Middle frontal gyrus (tissue), 1 donor: ENCODE data around the gene CACNA1B.
"Not testable (repeated sequence)": the region's sequence is repeated elsewhere in the genome, so short reads cannot be mapped to it uniquely, and the experiment has no call there.

ENCODE experiments used
- DNase-seq: peaks from one replicate; pipeline ENCODE4 v3.0.0-alpha.2; 2015; ENCODE audit warnings: low spot score; ENCODE audit errors: extremely low spot score

Gene CACNA1B

DNA sequence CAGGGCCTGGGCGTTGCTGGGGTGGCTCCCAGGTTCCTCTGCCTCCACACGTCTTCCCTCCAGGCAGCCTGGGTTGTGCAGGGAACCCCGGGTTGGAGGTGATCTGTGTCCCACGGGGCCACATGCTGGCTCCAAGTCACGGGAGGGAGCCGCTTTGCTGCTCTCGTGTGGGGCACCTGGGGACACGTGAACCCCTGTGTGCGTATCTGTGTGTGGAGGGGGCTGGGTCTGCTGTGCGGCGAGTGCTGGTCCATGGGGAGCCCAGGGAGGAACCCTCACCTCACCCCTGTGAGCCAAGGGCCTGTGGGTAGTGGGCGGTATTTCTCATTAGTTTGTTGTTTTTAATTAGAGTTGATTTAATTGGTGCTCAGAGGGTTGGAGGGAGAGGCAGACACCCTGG lies 7.5 kb downstream of the CACNA1B start:
- not testable (repeated sequence) for DNase-seq

DNA sequence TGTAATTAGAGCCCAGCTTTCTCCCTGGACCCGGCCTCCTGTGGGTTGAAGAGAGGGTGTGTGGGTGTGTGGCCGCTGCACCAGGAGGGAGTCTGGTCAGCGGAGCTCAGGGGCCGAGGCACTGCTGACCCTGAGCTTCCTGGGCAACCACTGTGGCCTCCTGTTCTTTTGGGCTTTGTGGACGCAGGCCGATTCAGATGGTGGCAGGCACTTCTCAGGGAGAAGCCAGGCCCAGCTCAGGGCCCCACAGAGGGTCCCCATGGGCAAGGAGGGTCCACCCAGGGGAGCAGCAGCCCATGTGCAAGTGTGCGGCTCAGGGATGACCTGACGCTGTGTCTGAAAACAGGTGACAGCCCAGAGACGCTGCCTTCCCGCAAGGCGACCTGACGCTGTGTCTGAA lies 11.0 kb downstream of the CACNA1B start:
- not testable (repeated sequence) for DNase-seq

DNA sequence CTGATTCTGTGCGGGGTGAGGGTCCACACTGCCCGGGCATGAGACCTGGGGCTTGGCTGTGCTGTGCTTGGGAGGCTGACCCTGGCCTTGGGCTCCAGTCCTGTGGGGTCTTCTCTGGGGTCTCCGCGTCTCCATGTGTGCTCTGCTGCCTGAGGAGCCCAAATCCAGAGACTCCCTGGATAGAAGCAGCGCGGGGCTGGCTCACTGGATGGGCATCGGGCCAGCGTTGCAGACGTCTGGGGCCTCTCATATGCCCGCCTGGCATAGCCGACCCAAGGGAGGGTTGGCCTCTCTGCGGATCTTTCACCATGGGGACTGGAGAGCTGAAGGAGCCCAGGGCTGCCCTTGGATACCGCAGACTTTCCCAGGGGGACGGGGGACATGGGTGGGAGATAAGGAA lies 12.4 kb downstream of the CACNA1B start:
- DNase-seq, result not testable (repeated sequence)

DNA sequence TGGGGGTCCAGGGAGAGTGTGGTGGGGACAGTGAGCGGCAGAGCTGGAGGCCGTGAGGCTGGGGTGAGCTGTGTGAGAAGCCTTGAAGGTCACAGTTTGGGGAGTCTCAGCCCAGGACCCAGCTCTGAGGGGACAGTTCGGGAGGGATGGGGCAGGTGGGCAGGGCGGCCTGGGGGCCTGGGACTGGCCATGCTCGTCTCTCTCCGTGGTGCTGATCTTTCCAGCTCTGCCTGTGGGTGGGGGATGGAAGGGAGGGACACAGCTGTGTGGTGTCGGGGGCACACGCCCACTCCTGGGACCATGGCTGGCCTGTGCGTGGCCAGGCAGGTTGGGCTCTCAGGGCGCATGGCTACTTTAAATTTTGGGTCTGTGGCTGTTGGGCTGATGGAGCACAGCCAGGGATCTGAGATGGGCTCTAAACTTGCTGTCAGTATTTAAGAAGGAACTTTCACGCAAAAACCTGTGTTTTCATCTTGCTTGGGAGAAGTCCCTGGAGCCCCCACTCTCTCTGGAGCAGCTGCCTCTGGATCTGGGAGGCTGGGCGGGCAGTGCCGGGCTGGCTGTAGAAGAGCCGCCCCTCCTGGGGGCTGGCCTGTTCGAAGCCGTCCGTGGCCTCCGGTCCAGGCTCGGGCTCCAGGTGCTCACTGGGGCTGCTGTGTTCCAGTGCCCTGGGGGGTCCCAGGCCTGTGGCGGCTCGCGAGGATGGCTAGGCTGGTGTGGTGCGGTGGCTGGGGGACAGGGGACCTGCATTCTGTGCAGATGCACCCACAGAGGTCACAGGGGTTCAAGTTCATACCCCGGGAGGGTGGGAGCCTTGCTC lies 13.4 kb downstream of the CACNA1B start:
- not testable (repeated sequence) for DNase-seq

DNA sequence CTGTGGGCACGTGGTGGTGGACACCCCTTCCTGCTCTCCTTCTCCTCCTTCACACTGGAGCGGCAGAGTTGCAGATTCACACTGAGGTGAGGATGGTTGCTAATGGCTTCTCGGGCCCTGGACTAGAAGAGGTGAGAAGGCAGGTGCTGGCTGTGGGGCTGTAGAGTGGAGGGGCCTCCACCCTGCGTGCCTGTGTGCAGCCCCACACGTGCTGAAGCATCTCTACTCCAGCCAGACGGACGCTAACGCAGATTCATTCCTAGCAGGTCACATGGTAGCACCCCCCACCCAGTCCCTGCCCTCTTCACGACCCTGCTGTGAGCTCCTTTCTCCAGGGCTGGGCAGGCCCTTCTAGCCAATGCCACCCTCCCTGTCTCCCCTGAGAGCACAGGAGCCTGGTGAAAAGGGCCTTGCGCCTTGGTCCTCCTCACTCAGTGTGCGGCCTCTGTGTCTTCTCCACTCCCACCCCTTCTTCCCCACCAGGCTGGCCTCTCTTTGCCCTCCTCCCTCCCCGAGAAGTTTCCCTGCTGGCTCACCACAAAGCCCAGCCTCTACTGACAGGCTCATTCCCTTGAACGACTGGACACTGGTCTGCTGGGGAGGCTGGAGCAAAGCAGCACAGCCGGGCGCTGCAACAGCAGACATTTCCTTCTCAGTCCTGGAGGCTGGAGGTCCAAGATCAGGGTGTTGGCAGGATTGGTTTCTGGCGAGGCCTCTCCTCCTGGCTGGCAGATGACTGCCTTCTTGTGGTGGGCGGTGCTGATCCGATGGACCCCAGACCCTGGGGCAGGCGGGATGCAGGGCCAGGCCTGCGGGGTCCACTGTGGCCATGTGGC lies 14.2 kb downstream of the CACNA1B start:
- DNase-seq, result no peak

DNA sequence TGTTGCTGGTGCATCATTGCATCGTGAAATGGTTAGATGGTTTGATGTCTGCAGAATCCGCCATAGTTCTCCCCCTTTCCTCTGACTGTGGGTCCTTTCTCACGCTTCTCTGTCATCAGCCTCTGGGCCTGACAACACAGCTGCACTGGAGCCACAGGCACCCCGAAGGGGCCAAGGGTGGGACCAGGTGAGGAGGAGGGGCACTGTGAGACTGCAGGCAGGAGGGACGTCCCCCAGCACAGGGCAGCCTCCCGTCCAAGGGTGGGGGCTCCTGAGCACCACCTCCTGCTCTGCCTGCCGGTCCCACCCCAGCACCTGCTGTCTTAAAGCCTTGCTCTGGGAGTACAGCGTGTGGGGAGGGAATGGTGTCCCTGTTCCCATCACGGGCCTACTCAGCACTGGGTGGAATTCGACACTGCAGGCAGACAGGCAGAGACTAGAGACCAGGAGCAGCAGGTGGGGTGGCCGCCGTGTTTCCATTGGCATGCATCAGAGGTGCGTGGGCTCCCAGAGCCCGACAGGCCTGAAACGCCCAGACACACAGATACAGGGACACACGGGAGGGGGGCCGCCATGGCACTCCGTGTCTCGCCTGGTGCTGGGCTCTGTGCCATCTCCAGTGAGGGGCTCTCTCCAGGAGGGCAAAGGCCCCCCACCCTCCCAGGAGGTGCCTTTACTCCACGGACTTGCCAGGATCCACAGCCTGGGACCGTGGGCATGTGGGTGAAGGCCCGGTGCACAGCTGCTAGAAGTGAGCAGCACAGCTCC lies 15.0 kb downstream of the CACNA1B start:
- no peak for DNase-seq

DNA sequence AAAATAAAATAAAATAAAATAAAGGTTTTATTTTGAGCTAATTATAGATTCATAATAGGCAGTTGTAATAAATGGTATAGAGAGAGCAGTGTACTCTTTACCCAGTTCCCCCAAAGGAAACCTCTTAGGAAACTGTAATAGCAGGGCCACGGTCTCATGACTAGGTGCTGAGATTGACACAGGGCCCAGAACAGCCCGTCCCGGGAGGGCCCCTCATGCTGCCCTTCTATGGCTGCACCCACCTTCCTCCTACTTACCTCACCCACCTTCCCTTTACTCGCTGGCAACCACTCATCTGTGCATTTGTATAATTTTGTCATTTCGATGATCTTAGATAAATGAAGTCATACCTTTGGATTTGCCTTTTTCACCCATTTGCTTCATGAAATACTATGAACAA lies 16.1 kb downstream of the CACNA1B start:
- DNase-seq, result no peak

DNA sequence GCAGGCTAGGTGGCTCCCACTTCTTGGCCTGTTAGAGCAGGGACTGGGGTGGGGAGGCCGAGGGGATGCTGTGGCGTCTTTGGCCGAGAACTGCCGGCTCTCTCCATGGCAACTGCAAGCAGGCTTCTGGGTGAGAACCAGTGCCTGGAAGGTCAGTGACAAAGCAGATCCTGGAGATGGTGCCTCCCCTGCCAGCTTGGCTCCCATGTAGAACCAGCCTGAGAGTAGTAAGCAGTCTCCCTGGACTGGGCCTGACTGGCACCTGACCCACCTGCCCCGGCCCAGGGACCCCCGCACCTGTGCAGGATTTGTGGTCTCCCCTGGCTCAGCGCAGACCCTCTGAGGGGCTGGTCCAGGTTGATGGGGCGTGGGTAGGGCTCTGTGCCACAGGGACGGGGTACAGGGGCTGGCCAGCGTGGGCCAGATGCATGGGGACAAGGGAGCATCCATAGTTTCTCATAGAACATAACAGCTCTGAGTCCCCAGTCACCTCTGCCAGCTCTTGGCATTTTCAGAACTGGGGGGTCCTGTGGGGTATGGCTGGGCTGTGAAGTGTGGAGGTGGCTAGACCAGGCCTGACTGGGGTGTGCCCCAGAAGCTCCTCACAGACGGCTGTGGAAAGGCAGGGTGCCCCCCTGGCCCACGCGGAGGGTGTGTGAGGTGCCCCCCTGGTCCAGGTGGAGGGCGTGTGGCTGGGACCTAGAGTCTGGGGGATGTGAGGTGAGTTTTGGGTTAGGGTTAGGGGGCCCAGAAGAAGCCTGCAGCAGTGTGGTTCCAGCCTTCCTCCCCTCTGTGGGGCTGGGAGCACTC lies 22.2 kb downstream of the CACNA1B start:
- DNase-seq, result no peak

DNA sequence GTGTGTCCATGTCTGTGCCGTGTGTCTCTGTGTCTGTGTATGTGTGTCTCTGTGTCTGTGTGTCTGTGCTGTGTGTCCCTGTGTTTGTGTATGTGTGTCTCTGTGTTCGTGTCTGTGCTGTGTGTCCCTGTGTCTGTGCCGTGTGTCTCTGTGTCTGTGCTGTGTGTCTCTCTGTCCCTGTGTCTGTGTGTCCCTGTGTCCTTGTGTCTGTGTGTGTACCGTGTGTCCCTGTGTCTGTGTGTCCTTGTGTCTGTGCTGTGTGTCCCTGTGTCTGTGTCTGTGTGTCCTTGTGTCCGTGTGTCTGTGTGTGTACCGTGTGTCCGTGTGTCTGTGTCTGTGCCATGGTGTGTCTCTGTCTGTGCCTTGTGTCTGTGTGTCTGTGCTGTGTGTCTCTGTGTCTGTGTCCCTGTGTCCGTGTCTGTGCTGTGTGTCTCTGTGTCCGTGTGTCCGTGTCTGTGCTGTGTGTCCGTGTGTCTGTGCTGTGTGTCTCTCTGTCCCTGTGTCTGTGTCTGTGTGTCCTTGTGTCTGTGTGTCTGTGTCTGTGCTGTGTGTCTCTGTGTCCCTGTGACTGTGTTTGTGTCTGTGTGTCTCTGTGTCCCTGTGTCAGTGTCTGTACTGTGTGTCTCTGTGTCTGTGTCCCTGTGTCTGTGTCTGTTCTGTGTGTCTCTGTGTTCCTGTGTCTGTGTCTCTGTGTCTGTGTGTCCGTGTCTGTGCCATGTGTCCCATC lies 23.2 kb downstream of the CACNA1B start:
- DNase-seq, result no peak

DNA sequence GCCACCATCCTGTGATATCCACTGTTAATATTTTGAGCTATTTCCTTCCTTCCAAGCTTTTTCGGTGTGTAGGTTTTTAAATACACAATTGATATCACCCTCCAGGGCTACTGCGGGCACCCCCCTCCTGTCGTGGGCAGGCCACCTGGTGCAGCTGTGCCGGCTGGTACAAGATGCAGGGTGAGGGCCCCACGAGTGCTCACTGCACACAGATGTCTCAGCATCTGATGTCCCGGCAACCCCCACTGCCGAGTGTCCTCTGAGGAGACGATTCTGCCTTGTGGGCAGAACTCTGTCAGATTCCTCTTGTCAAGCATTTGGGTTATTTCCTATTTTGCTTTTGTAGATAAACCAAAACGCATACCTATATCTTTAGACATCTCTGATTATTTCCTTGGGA lies 25.1 kb downstream of the CACNA1B start:
- no peak for DNase-seq

DNA sequence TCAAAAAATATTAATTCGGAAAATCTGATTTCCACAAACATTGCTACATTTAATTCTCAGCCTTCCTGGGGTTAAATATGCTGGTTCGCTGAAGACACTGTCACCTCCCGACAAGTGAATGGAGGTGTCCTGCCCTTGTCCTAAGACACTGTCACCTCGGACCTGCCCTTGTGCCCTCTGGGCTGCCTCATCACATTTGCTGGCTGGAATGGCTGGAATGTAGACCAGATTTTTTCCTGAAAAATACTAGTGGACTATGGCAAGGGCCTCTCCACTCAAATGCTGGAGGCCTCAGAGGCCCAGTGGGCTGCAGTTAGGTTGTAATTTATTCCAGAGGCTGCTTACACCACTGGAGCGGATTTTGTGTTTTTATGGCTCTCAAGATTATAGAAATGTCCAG lies 28.2 kb downstream of the CACNA1B start:
- DNase-seq, result no peak

DNA sequence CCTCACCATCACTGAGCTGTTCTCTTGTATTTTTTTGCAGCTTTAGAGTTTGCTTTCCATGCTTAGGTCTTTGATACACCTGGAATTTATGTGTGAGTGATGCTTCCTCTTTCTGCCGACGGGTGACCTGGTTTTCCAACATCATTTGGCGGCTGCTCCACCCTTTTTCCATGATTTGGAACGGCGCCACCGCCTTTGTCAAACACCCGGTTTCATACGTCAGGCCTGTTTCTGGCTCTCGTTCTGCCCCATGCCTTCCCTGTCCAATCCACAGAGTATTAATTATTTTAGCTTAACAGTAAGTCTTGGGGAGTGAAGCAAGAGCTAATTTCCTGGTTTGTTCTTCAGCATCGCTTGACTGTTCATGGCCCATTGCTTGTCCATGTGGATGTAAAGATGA lies 30.2 kb downstream of the CACNA1B start:
- no peak for DNase-seq

DNA sequence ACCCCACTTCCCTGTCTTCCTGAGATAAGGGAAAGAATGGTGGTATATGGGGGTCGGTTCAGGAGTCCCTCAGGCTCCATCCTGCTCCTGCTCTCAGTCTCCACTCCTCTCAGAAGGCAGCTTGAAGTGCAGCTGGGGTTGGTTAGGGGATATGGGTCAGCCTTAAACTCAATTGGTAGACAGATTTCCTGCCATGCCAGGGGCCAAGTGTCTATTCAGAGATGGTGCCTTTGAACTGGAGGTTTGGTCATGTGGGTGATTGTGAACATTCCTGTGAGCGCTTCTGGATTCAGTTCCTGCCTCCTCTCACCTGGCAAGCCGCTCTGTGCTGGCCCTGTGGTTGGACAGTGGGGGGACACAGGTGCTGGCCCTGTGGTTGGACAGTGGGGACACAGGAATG lies 35.1 kb downstream of the CACNA1B start:
- no peak for DNase-seq

DNA sequence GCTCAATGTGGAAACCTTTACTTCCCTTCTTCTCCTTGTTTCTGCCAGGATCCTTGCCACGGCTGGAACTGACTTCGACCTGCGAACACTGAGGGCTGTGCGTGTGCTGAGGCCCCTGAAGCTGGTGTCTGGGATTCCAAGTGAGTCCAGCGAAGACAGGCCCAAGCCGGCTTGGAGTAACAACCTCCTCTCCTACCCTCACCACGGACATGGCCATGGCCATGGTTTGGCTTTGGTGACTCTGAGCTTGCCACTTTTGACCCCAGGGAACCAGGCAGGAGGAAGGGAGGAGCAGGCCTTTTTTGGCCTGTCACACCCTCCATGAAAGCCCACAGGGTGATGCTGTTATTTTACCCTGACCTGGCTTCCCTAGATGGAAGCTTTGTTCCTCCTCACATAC lies 35.5 kb downstream of the CACNA1B start:
- DNase-seq, result no peak

DNA sequence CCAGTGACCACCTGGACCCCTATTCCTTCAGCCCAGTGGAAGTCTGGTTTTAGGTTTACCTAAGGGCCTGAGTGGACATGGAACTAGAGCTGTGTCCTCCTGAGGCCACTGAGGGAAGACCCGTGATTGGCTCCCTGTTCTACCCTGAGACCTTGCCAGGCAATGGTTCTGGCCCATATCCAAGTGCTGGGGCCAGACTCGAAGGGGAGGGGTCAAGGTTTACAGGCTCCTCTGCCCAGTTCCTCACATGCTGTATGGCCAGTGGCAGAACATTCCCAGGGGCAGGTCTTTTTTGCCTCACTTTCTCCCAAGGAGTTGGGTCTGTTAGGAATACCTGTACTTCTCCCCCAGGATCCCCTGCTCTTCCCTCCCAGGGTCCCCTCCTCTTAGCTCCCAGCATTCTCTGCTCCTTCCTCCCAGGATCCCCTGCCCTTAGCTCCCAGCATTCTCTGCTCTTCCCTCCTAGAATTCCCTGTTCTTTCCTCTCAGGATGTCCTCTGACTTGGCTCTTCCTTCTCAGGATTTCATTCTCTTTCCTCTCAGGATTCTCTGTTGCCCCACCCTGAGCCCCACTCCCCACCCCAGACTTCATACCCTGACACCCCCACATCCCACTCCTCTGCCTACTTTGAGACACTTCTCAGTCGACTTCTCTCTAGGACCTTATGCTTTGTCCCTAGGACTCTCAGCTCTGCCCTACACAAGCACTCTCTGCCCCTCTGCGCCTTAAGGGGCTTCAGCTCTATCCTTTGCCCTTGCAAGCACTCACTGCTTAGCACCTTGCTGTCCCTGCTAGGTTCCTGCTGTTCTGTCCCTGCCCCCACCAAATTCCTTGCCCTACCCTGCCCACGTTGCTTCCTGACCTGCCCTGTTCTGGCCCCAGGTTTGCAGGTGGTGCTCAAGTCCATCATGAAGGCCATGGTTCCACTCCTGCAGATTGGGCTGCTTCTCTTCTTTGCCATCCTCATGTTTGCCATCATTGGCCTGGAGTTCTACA lies 36.5 kb downstream of the CACNA1B start:
- DNase-seq, result no peak

DNA sequence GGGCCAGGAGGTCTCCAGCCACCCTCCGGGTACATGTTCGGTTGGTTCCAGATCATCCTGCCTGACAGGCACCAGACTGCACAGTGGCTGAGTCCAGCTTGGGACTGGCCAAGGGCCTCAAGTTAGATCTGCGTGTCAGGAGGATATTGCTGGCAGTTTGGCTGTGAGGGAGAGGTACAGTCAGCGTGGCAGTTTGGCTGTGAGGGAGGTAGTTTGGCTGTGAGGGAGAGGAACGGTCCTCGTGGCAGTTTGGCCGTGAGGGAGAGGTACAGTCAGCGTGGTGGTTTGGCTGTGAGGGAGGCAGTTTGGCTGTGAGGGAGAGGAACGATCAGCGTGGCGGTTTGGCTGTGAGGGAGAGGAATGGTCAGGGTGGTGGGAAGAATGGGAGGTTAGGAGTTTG lies 39.0 kb downstream of the CACNA1B start:
- no peak for DNase-seq

DNA sequence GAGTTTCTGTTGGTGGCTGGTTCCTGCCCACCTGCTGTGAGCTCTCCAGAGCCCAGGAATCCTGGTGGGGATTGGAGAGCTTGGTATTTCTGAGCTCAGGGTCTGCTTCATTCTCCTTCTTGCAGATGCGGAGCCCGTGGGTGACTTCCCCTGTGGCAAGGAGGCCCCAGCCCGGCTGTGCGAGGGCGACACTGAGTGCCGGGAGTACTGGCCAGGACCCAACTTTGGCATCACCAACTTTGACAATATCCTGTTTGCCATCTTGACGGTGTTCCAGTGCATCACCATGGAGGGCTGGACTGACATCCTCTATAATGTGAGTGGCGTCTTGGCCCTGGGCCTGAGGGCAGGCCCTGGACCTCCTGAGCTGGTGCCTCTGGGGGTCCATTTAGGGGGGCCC lies 39.5 kb downstream of the CACNA1B start:
- no peak for DNase-seq

DNA sequence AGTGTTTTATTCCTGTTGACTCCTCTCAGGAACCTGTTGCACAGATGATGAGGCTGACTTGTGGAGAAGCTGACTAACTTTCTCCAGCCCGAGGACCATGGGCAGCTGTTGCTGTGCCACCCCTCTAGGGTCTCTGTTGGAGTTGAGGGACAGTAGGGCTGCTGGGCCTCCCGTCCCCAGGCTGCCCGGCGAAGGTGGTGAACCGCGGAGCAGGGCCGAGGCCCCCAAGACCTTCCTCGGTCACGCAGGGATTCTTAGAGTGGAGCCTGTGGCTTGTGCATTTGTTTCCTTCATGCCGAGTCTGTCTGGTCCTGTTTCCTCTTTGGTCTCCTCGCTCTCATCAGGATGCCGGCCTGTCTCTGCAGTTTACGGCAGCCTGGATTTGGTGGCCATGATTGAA lies 40.2 kb downstream of the CACNA1B start:
- DNase-seq, result no peak
